HL-60 (cell line): ENCODE data around the gene MARCHF2.

Source experiments
- CTCF ChIP-seq: IDR thresholded peaks from one replicate; pipeline ENCODE4 v1.5.1; 2011; ENCODE audit warnings: low read length, control low read depth, inconsistent platforms; ENCODE audit not compliant: insufficient read depth
- POLR2AphosphoS5 ChIP-seq: IDR thresholded peaks from 2 replicates; pipeline ENCODE4 v1.6.1; 2012; ENCODE audit warnings: low read depth
- SPI1 ChIP-seq: IDR thresholded peaks from 2 replicates; pipeline ENCODE4 v1.6.1; 2012; ENCODE audit warnings: low read depth, mild to moderate bottlenecking, borderline replicate concordance

- TF ChIP-seq CTCF (no peak), SPI1 (no peak), POLR2AphosphoS5 (no peak)
Measured at GRCh38 chr19:8366961-8367326, 46.2 kb upstream of the MARCHF2 start.
